ENCODE data around the gene FEM1A. TPM values are rescaled to one million over a fixed set of nuclear protein-coding genes. Genes with fewer than 3 reads are reported as not detected.

FEM1A gene
- total RNA-seq, 1 experiment from 2014 or later: 20.0 TPM

DNA sequence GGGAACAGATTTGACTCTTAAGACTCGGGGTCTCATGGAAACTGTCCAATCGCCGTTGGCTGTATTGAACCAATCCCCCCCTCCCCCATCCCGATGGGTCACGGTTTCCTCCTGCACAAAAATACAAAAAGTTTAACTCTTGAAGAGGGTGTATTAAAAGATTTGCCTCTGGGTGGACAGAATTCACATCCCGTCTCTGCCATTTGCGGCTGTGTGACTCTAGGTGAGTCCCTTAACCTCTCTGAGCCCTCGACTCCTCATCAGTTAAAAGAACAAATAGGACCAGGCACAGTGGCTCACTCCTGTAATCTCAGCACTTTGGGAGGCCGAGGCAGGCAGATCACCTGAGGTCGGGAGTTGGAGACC, 31.3 kb upstream of the FEM1A start:
- peaks cover 45% of the 10 kb centered on the region for H3K27me3 Mint-ChIP-seq (ENCODE audit: low read depth)
- Histone ChIP-seq H2BK5ac (ENCODE audit: insufficient read length, low read length) (no peak overlapping the region), H3K9me3 (ENCODE audit: control insufficient read depth, low read depth, low read length) (no peaks in the 10 kb centered on the region), H3K79me2 (ENCODE audit: insufficient read depth, low read length) (no peaks in the 10 kb centered on the region), H3K4me2 (ENCODE audit: insufficient read depth, insufficient read length, low read length) (peak overlapping the region; percentile 55), H2BK20ac (ENCODE audit: low read depth, low read length, poor library complexity, severe bottlenecking) (no peak overlapping the region), H4K8ac (replicated peaks; ENCODE audit: insufficient read length, low read depth, low read length) (no peak overlapping the region), H2BK120ac (ENCODE audit: low read depth, low read length, poor library complexity, severe bottlenecking) (no peak overlapping the region), H4K5ac (ENCODE audit: insufficient read length, low read depth, low read length) (no peak overlapping the region), H3K79me1 (ENCODE audit: insufficient read depth, low read depth, low read length, poor library complexity, severe bottlenecking) (no peaks in the 10 kb centered on the region), H4K20me1 (ENCODE audit: control insufficient read depth, insufficient read depth, insufficient read length) (no peaks in the 10 kb centered on the region), H2AK5ac (ENCODE audit: insufficient read length, low read length) (no peak overlapping the region), H3T11ph (ENCODE audit: low read length) (no peak overlapping the region), H3K4me1 (ENCODE audit: insufficient read depth, low read length) (no peaks in the 10 kb centered on the region; the same call in 1 of the 2 replicates), H3K27me3 (ENCODE audit: insufficient read depth, low read length) (no peaks in the 10 kb centered on the region; the same call in 1 of the 2 replicates), H3K18ac (ENCODE audit: insufficient read length, low read depth, low read length) (peak overlapping the region; percentile 28), H2AFZ (ENCODE audit: low read length) (no peak overlapping the region), H3K9ac (ENCODE audit: extremely low read depth, insufficient read length, low read length) (no peak overlapping the region), H3K23me2 (ENCODE audit: insufficient read length, low read depth, low read length, poor library complexity, severe bottlenecking) (peaks cover 4% of the 10 kb centered on the region), H2BK12ac (ENCODE audit: insufficient read length, low read depth, low read length) (no peak overlapping the region), H3K56ac (ENCODE audit: insufficient read length, low read depth, low read length) (no peak overlapping the region), H4K91ac (ENCODE audit: insufficient read length, low read depth, low read length) (no peak overlapping the region), H3K27ac (ENCODE audit: insufficient read length, low read depth, low read length) (no peak overlapping the region), H3K4ac (ENCODE audit: low read depth, low read length) (no peak overlapping the region), H2BK15ac (ENCODE audit: low read depth, low read length) (no peak overlapping the region), H3K14ac (ENCODE audit: insufficient read depth, low read length) (peak overlapping the region; percentile 34; the same call in 1 of the 2 replicates), H3K23ac (ENCODE audit: insufficient read length, low read depth, low read length) (no peak overlapping the region)
- H3K9me3 Mint-ChIP-seq: no peaks in the 10 kb centered on the region
- no CpG with 5 or more reads among the region's 10 CpGs for WGBS (ENCODE audit: extremely low coverage, insufficient read length, low lambda C conversion rate)
- H3K4me3 Mint-ChIP-seq: peak overlapping the region; percentile 36 to 75
- DNase-seq: no peak
- no peak overlapping the region; a peak in 1 of 7 replicates for H3K27ac Mint-ChIP-seq
- peaks cover 5 to 14% of the 10 kb centered on the region in 2 experiments for H3K4me1 Mint-ChIP-seq
- no peak for TF ChIP-seq CTCF (conservative IDR thresholded peaks at IDR 0.05)
- no peaks in the 10 kb centered on the region for H3K36me3 Mint-ChIP-seq (ENCODE audit: insufficient read depth in 1 of 3, low read depth in 3 of 3)
